Muscle of back (tissue), 11 donors: ENCODE results near the gene CDH23. TPM values are rescaled to one million over a fixed set of nuclear protein-coding genes. Genes with fewer than 3 reads are reported as not detected.
A peak's percentile ranks its signal among the peaks of the same experiment; 100 is the strongest.

Source experiments
- DNase-seq, 3 donors: peaks; one replicate each; pipeline versions ENCODE4 v3.0.0 to v3.0.0-alpha.2; 2013
- polyA plus RNA-seq, 10 donors: library from polyadenylated mRNA; unstranded; fragments of 120-200 nt; gene quantifications; one replicate each; pipeline ENCODE4 v1.2.1, GENCODE V29; 2013; ENCODE audit not compliant: insufficient read length in 10 of 10

The CDH23 gene
- polyA plus RNA-seq, 10 donors, result 3.1 to 5.7 (median 4.1) TPM

DNA sequence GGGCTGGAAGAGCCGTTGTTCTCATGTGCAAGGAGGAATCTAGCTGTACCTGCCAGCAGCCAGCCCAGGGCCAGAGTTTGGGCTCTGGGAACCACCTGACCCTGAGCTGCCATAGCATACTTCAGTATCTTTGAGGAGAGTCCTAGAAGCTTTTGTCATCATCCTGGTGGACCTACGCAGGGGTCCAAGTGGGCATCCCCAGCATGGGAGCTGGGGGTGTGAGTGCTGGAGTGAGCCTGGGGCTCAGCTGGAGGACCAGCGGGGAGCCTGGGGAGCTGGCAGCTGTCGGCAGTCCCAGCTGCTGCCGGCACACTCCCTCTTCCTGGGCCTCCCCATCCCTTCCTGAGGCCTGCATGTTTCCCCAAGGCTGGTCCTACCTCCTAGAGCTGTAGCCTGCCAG is 290.4 kb downstream of the CDH23 start:
- DNase-seq, result no peak

- DNase-seq, result no peak
Observed at GRCh38 chr10:71687480-71687879, 290.8 kb downstream of the CDH23 start.

DNA sequence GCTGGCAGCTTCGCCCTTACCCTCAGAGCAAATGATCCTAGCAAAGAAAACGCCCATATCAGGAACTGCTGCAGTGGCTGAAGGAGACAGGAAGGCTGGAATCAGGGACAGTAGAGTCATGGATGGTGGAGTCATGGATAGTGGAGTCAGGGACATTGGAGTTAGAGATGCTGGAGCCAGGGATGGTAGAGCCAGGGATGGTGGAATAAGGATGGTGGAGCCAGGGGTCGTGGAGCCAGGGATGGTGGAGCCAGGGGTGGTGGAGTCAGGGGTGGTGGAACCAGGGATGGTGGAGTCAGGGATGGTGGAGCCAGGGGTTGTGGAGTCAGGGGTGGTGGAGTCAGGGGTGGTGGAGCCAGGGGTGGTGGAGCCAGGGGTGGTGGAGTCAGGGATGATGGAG is 291.5 kb downstream of the CDH23 start:
- DNase-seq, result no peak

DNA sequence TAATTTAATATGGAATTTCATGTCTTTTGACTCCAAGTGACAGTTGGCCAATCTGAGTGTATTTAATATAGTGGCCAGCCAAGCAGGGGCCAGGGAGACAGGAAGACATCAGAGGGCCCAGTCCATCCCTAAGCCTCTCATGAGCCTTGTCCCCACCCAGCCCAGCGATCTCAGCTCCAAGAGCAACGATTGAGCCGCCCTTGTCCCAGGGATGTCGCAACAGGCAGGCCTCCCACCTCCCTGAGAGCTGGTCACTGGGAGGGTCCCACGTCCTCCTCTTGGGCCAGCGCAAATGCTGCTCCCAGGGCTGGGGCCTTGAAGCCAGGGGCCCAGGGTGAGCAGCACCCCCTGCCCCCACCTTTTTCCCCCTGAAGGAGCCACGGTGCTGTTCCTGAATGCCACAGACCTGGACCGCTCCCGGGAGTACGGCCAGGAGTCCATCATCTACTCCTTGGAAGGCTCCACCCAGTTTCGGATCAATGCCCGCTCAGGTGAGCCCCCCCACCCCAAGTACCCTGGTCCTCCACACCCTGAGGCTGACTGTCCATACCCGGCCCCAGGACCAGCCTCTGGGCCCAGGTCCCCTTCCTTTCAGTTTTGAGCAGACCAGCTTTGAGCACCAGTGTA is 293.5 kb downstream of the CDH23 start:
- no peak for DNase-seq

DNA sequence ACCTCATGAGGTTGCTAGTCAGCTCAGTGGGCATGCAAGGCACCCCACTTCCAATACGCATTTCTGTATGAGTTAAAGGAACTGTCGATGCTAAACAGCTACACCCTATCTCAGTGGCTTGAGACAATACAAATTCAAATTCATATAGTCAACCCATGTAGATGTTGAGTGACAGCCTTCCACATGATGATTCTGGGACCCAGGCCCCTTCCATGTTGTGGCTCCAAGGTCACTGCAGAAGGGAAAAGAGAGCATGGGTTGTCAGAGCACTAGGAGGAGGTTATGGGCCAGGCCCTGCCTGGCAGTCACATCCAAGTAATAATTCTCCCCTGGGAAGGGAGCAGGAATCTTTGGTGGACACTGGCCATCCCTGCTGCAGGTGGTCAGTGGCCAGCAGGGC is 294.7 kb downstream of the CDH23 start:
- DNase-seq, result no peak

- no peak for DNase-seq
Observed at GRCh38 chr10:71692598-71693306, 296.0 kb downstream of the CDH23 start.

- no peak for DNase-seq
Observed at GRCh38 chr10:71693377-71693776, 296.7 kb downstream of the CDH23 start.

DNA sequence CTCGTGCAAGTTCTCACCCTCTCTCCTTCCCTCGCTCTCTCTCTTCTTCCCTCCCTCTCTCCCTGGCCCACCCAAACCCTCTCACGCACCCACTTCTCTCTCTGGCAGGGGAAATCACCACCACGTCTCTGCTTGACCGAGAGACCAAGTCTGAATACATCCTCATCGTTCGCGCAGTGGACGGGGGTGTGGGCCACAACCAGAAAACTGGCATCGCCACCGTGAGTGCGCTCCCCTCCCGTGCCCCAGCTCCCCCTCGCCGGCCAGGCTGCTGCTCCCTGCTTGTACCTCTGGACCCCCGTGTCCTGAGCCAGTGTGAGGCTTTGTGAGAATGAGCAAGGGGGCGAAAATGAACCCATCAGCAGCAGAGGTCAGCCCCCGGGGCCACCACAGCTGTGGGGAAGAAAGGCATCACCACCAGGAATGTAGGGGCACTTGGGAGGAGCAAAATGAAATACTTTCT is 297.4 kb downstream of the CDH23 start:
- no peak for DNase-seq

DNA sequence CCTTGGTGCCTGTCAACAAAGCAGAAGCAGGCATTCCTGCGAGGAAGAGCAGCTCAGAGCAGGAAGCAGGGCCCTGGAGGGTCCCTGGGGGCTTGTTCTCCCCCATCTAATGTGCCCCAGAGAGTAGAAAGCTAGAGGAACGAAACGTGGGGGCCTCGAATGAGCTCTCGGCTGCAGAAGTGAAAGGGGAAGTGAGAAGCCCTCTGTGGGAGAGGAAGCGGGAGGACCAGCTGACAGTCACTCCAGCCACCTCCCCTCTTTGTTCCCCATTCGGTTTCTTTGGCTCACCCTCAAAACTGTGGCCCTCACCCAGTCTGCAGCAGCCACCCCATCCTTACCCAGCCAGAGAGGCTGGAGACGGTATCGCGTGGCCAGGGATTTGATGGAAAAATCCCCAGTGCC is 297.8 kb downstream of the CDH23 start:
- peak in 2 of 3 donors; percentile 29 to 45 for DNase-seq

- no peak for DNase-seq
Observed at GRCh38 chr10:71695502-71696476, 299.1 kb downstream of the CDH23 start.

- DNase-seq, result peak in 2 of 3 donors; percentile 27 to 53
Observed at GRCh38 chr10:71696628-71697326, 300.1 kb downstream of the CDH23 start.

- no peak for DNase-seq
Observed at GRCh38 chr10:71697938-71698709, 301.4 kb downstream of the CDH23 start.

DNA sequence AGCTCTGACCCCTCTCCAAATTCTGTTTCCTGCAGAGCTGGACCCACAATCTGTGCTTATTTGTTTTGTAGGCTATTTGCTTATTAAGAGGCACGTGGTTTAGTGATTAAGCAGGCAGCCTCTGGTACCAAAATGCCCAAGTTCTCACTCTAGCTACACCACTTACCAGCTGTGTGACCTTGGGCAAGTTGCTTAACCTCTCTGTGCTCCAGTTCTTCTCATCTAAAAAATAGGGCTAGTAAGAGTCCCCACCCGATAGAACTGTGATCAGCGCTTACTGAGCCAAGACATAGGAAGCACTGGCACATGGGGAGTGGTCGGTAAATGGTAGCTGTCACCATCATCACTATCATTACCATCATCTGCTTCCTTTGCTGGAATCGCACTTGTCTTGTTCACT is 302.0 kb downstream of the CDH23 start:
- DNase-seq, result no peak

GRCh38 chr10:71700731-71701368 is 304.1 kb downstream of the CDH23 start:
- no peak for DNase-seq

DNA sequence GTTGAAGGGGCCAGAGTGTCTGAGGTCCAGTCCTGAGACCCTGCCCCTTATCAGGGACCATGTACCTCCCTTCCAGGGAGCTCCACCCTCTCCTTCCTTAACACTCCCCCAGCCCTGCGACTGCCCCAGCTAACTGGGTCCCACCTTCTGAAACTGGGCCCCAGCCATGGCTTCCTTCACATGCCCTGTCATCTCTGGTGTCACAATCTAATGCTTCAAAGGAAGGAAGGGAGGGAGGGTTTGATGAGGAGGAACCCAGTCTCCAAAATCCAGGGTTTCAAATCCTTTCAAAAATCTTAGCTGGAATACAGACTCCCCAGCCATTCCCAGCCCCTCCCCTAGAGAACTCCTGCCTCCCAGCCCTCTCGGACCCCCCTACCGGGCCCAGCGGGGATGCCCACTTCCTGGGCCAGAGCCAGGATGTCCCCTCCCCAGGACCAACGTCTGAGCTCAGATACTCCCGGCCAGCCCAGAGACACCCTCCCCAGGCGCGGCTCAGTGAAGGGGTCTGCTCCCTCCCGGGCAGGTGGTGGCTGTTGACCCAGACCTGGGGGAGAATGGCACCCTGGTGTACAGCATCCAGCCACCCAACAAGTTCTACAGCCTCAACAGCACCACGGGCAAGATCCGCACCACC is 304.9 kb downstream of the CDH23 start:
- no peak for DNase-seq

GRCh38 chr10:71703577-71703976 is 306.9 kb downstream of the CDH23 start:
- DNase-seq, result no peak

GRCh38 chr10:71704816-71705215 is 308.1 kb downstream of the CDH23 start:
- DNase-seq, result no peak

DNA sequence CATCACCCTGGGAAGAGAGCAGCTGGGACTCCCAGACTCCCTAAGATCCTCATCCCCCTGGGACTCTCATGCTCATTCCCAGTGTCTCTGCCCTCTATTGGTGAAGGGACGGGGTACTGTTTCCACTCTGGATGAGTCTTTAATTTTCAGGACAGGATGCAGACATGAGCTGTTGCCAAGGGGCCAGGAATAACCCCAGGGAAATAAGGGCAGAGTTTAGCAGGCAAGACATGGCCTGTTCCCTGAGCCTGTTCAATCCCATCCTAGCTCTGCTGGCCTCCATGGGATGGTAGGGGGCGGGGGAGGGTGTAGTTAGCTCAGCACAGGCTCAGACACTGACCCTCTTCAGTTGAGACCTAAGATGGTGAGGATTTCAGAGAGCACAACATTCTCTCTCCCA is 308.9 kb downstream of the CDH23 start:
- no peak for DNase-seq

DNA sequence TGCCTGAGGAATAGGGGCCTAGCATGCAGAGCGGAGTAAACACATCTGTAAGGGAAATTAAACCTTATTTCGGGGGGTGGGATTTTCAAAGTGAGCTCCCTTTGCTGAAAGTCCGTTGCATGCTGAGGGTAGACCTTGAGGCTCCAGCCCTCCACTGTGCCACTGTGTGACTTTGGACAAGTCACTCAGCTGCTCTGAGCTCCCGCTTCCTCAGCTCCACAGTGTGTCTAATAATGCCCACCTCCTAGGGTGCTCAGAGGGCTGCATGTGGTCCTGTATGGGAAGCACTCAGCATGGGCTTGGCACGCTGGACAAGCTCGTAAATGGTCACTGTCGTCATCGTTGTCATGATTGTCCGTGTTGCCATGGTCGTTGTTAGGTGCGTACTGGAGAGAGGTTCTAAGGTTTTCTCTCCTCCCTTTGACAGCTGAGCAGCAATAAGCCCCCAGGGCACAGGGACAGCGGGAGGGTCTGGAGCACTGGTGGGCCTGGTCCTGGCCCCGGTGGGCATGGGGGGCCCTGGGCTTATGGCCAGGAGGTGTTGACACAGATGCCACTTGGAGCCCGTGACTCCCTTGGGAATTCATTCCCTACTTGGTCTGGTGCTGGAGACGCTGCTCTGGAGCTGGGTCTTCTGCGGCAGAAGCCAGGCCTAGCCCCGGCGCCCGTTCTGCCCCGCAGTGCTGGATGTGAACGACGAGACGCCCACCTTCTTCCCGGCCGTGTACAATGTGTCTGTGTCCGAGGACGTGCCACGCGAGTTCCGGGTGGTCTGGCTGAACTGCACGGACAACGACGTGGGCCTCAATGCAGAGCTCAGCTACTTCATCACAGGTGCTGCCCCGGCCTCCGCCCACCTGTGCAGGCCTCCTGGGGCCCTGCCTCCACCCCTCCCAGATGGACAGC is 309.7 kb downstream of the CDH23 start:
- DNase-seq, result no peak
